ENCODE results near the gene VDAC1. TPM values are rescaled to one million over a fixed set of nuclear protein-coding genes. Genes with fewer than 3 reads are reported as not detected.

Gene VDAC1
- polyA plus RNA-seq, 1 donor (not counting 4 experiments of a cell fraction or from before 2014, with no cell fraction given) = 300 TPM

GRCh38 chr5:133962131-133962530 is 42.6 kb downstream of the VDAC1 start:
- TF ChIP-seq EZH2 (IDR thresholded peaks at IDR 0.05; ENCODE audit: low read length) (no peak), CTCF (optimal IDR thresholded peaks at IDR 0.05 in 1 of 3, IDR thresholded peaks at IDR 0.05 in 1 of 3, conservative IDR thresholded peaks at IDR 0.05 in 1 of 3; ENCODE audit: extremely low read depth in 1 of 3, insufficient read depth in 2 of 3, low read length in 3 of 3) (no peak)
- FAIRE-seq = no peak
- H4K20me1 ChIP-seq (ENCODE audit: control insufficient read depth, extremely low read depth, insufficient read depth, low read length) = peaks cover 2% of the 10 kb centered on the region
- H3K9me1 ChIP-seq (ENCODE audit: control insufficient read depth, extremely low read depth, insufficient read depth, low read length) = no peaks in the 10 kb centered on the region
- H2AFZ ChIP-seq (ENCODE audit: control insufficient read depth, low read length) = no peak overlapping the region
- no peak overlapping the region for H3K27ac ChIP-seq (ENCODE audit: control insufficient read depth, insufficient read depth, low read length)
- peaks cover 46% of the 10 kb centered on the region for H3K79me2 ChIP-seq (ENCODE audit: control insufficient read depth, insufficient read depth, low read length)
- H3K9ac ChIP-seq (ENCODE audit: control insufficient read depth, extremely low read depth, insufficient read depth, low read length) = no peak overlapping the region
- dilution Hi-C loops (cut with MboI; ENCODE audit: extremely low pct_ligation_motif_present, low sequenced_read_pairs) = no loop called here
- no peaks in the 10 kb centered on the region for H3K27me3 ChIP-seq (ENCODE audit: control insufficient read depth, extremely low read depth, insufficient read depth, low read length)
- no peak for DNase-seq (ENCODE audit: low read depth, low spot score)
- no peak overlapping the region for H3K4me3 ChIP-seq (ENCODE audit: control insufficient read depth in 2 of 3, extremely low read depth in 1 of 3, insufficient read depth in 2 of 3, low read depth in 1 of 3, low read length in 3 of 3)
- no peaks in the 10 kb centered on the region for H3K9me3 ChIP-seq (ENCODE audit: control insufficient read depth, low read depth, low read length)
- H3K36me3 ChIP-seq (ENCODE audit: control insufficient read depth in 2 of 2, extremely low read depth in 1 of 2, insufficient read depth in 2 of 2, low read length in 2 of 2) = peaks cover 0 to 5% of the 10 kb centered on the region in 2 experiments
- peaks cover 5% of the 10 kb centered on the region for H3K4me1 ChIP-seq (ENCODE audit: control insufficient read depth, extremely low read depth, insufficient read depth, low read length)
- H3K4me2 ChIP-seq (ENCODE audit: control insufficient read depth, extremely low read depth, insufficient read depth, low read depth, low read length) = no peak overlapping the region

GRCh38 chr5:133959643-133960042 is 45.1 kb downstream of the VDAC1 start:
- Histone ChIP-seq H3K9me1 (ENCODE audit: control insufficient read depth, extremely low read depth, insufficient read depth, low read length) (no peaks in the 10 kb centered on the region), H3K4me2 (ENCODE audit: control insufficient read depth, extremely low read depth, insufficient read depth, low read depth, low read length) (no peak overlapping the region), H3K9ac (ENCODE audit: control insufficient read depth, extremely low read depth, insufficient read depth, low read length) (no peak overlapping the region), H3K79me2 (ENCODE audit: control insufficient read depth, insufficient read depth, low read length) (peaks cover 25% of the 10 kb centered on the region), H3K36me3 (ENCODE audit: control insufficient read depth in 2 of 2, extremely low read depth in 1 of 2, insufficient read depth in 2 of 2, low read length in 2 of 2) (peaks cover 0 to 8% of the 10 kb centered on the region in 2 experiments), H3K9me3 (ENCODE audit: control insufficient read depth, low read depth, low read length) (no peaks in the 10 kb centered on the region), H3K4me1 (ENCODE audit: control insufficient read depth, extremely low read depth, insufficient read depth, low read length) (peaks cover 3% of the 10 kb centered on the region), H4K20me1 (ENCODE audit: control insufficient read depth, extremely low read depth, insufficient read depth, low read length) (peaks cover 2% of the 10 kb centered on the region), H2AFZ (ENCODE audit: control insufficient read depth, low read length) (no peak overlapping the region), H3K4me3 (ENCODE audit: control insufficient read depth in 2 of 3, extremely low read depth in 1 of 3, insufficient read depth in 2 of 3, low read depth in 1 of 3, low read length in 3 of 3) (no peak overlapping the region), H3K27me3 (ENCODE audit: control insufficient read depth, extremely low read depth, insufficient read depth, low read length) (no peaks in the 10 kb centered on the region), H3K27ac (ENCODE audit: control insufficient read depth, insufficient read depth, low read length) (no peak overlapping the region)
- dilution Hi-C loops (cut with MboI; ENCODE audit: extremely low pct_ligation_motif_present, low sequenced_read_pairs) = no loop called here
- FAIRE-seq (no peak), DNase-seq (ENCODE audit: low read depth, low spot score) (no peak)
- TF ChIP-seq CTCF (optimal IDR thresholded peaks at IDR 0.05 in 1 of 3, IDR thresholded peaks at IDR 0.05 in 1 of 3, conservative IDR thresholded peaks at IDR 0.05 in 1 of 3; ENCODE audit: extremely low read depth in 1 of 3, insufficient read depth in 2 of 3, low read length in 3 of 3) = no peak
- TF ChIP-seq EZH2 (IDR thresholded peaks at IDR 0.05; ENCODE audit: low read length) = no peak
